HG03039 (cell line): Measurements from ENCODE around the gene DPH2.

Experiments
- ATAC-seq: cut with Tn5 transposase; IDR thresholded peaks from one replicate; pipeline ENCODE4 v1.9.1; 2021; ENCODE audit warnings: mild to moderate bottlenecking, moderate library complexity; ENCODE audit not compliant: unreplicated experiment

Gene DPH2

DNA sequence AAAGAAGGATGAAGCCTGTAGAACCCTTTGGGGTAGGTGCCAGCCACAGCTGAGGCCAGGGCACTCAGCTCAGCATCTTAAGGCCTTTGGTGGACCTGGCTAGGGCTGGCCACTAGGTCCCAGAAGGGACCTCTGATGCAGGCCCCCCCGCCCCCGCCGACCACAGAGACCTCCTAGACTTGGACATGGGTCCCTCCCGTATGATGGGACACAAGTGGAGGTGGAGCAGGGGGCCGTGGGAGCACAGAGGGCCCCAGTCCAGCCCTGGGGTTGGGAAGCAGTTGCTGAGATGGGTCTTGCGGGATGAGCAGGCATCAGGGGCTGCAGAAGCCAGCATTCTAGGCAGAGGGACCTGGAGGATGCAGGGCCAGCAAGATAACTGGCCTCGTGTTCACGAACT is 12.4 kb downstream of the DPH2 start:
- no peak for ATAC-seq

DNA sequence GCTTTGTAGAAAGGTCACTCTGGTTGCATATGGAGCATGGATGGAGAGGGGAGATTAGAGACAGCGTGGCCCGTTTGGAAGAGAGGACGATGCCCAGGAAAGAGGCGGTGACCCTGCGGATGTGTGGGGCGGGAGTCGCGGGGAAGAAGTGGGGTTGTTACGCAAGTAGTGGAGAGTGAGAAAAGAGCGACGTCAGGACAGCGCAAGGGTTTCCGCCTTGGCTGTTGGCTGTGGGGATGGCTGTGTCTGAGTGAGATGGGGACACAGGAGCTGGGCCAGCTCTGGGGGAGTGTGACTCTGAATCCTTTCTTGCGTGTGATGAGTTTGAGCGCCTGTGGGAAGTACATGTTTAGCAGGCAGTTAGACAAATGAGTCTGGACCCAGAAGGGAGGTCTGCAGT is 13.0 kb downstream of the DPH2 start:
- ATAC-seq: no peak

DNA sequence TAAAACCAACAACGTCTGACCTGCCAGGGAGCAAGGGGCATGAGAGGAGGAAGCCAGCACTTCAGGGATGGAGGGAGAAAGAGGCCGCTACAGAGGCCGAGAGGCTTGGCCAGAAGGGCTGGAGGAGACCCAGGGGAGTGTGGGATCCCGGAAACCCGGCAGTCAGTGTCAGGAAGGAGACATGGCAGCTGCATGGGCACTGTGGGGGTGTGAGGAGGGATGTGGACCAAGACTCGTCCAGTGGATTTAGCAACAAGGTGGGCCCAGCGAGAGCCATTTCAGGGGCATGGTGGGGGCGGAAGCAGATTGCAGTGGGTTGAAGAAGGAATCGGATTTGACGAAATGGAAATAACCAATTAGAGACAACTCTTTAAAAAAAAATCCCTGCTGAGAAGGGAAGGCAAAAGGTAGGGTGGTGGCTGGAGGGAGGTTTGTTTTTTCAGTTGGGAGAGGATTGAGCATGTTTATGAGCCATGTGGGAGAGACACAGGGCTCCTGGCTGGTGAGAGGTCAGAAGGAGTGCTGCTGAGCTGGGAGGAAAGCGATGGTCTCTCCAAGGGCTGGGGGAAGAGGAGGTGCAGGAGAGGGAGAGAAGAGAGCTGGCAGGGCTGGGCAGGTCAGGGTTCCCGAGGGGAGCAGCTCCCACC is 13.6 kb downstream of the DPH2 start:
- ATAC-seq: no peak

DNA sequence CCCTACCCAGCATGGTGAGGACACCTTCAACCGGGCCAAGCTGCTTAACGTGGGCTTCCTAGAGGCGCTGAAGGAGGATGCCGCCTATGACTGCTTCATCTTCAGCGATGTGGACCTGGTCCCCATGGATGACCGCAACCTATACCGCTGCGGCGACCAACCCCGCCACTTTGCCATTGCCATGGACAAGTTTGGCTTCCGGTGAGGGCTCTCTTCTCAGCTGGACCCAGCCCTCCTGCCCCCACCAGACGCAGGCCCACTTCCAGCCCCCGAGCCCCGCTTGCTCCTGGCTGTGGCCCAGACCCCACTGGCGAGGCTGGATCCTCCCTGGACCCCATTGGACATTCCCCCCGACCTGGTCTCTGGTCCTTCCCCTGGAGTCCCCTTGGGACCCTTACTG is 15.0 kb downstream of the DPH2 start:
- no peak for ATAC-seq

DNA sequence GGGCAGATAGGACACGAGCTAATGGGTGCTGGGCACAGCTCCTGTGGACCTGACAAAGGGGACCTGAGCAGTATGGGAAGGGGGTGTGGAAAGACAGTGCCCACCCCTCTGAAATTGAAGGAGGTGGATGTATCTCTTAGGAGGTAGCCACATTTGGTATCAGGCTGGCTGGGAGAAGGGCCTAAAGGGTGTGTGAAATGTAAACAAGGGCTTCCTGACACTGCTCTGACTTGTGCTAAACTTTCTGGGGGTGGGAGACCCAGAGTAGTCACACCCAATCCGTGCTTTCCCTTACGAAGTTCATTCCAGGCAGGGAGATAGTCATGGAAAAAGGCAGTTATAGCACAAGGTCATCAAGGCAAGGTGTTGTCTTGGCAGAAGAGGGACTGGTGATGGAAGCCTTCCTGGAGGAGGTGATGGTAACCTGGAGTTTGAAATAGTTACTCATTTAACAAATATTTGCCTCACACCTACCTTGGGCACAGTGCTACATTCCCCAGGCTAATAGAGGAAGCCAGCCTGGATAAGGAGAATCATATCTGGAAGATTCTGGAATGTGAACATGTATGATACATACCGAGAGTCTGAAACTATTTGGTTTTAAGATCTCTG is 16.3 kb downstream of the DPH2 start:
- no peak for ATAC-seq

DNA sequence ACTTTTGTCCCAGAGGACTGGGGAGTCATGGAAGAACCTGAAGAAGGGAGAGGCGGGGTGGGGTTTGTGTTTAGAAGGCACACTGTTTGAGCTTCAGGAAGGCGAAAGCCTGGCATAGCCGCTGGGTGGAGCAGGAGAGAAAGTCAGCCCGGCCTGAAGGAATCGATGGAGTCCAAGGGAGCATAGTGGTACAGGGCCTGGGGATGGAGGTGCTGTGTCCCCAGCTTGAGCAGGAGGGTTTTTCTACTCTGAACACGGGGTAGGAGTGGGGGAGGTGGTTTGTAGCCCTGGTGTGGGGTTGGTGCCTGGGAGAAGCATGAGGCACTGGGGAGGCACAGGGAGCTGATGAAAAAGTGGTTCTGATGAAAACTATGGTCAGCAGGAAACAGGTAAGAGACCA is 16.9 kb downstream of the DPH2 start:
- no peak for ATAC-seq

DNA sequence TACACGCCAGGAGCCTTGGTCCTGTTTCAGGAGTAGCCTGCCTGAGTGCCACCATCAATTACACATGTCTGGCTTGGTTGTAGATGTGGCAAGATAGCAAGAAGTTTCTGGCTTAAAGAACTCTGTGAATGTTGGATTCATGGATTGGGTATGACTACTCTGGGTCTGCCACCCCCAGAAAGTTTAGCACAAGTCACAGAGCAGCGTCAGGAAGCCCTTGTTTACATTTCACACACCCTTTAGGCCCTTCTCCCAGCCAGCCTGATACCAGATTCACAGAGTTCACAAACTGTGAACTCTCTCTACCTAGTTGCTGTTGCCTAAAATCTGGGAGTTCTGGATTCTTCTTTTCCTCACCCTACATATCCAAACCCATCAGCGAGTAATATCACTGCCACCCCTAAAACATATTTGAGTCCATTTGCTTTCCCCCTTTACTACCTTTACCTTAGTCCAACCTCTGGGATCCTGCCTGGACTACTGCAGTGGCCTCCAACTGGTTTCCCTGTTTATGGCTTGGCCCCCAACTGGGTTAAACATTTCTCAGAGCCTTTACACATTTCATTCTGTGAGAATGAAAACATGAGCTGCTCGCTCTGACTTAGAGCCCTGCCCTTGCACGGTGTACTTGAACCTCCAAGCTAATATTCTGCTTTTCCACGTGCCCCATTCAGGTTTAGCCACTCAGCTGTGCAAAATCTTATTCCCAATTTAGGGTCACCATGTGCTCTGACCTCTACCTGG is 17.5 kb downstream of the DPH2 start:
- no peak for ATAC-seq

DNA sequence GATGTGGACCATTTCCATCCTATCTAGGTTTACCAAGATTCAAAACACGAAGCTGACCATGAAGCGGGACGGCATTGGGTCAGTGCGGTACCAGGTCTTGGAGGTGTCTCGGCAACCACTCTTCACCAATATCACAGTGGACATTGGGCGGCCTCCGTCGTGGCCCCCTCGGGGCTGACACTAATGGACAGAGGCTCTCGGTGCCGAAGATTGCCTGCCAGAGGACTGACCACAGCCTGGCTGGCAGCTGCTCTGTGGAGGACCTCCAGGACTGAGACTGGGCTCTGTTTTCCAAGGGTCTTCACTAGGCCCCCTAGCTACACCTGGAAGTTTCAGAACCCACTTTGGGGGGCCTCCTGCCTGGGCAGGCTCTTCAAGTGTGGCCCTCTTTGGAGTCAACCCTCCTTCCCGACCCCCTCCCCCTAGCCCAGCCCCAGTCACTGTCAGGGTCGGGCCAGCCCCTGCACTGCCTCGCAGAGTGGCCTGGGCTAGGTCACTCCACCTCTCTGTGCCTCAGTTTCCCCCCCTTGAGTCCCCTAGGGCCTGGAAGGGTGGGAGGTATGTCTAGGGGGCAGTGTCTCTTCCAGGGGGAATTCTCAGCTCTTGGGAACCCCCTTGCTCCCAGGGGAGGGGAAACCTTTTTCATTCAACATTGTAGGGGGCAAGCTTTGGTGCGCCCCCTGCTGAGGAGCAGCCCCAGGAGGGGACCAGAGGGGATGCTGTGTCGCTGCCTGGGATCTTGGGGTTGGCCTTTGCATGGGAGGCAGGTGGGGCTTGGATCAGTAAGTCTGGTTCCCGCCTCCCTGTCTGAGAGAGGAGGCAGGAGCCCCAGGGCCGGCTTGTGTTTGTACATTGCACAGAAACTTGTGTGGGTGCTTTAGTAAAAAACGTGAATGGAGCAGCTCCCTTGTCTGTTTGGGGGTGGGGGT is 20.7 kb downstream of the DPH2 start:
- no peak for ATAC-seq

DNA sequence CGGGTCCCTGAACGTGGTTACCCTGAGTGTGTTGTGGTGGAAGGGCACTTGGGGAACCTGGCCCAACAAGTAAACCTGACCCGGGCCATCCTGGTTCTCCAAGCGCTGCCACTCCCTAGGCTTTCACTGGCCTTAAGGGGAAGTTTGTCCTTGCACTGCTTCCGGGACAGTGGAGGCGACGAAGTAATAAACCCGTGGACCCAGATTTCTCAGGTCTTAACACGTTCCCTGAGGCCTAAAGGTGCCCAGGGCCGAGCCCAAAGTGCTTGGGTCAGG is 21.3 kb downstream of the DPH2 start:
- ATAC-seq: no peak

DNA sequence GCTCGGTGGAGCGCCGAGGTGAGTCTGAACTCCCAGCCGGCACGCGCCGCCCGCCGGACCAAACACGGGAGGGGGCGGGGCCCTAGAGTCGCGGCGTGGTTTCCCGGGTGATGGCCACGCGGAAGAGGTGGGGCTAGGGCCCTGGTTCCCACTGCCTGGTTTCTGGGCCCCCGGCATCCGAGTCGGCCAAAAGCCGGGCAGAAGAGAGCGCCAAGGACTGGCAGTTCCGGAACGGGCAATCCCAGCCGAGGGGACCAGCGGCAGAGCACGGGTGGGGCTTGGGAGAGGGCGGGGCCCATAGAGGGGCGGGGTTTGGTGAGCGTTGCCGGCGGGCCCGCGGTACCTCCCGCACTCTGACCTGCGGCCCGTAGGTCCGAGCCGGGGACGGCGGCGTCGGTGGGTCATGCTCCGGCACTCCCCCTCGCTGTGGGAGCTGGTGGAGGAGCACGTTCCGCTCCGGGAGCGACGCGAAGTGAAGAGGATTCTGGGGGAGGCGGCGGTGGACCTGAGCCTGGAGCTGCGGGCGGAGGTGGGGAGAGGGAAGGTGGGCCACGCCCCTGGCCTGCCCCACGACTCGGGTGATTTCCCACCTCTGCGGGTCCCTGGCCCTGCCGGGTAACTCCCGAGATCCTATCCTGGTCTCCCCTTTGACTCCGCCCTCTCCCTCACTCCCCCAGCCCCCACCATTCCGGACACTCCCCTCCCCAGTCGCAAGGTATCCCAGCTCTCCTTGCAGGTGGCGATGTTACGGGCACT is 21.8 kb downstream of the DPH2 start, which contains the start of gene CCDC24:
Gene CCDC24, plus strand, starts transcription at position 124 of the 756 bp plus-strand sequence. Its CDS starts 280 bp downstream, at position 404.
- peak; percentile 59 for ATAC-seq

DNA sequence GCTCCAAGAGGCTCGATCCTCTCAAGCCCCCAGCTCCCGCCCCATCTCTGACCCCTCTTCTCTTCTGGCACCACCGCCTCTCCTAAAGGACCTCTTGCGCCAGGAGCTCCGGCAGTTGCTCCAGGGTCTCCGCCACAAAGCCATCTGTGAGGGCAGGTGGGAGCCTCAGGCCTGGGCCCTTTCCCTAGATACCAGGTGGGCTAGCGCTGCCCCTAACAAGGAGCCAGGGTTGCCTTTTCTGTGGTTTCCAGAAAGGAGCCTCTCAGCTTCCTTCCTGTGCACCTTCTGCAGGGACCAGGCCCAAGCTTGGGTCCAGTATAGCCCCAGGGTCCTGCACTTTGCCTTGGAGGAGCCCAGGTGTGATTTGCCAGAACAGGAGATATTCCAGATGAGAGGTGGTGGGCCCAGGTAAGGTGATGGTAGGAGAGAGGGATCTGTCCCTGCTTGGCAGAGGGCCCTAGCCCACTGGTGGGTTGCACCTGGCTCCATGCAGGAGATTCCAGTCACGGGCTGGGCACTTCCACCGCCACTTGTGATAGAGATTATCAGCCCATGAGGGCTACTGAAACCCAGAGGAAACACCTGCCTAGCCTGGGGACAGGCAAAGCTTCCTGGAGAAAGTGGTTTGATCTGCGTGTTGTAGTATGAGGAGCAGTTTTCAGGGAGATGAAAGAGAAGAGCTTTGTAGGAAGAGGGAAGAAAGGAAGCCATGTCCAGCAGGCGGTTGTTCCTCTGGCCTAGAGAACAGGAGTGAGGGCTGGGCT is 22.6 kb downstream of the DPH2 start:
- ATAC-seq: no peak

DNA sequence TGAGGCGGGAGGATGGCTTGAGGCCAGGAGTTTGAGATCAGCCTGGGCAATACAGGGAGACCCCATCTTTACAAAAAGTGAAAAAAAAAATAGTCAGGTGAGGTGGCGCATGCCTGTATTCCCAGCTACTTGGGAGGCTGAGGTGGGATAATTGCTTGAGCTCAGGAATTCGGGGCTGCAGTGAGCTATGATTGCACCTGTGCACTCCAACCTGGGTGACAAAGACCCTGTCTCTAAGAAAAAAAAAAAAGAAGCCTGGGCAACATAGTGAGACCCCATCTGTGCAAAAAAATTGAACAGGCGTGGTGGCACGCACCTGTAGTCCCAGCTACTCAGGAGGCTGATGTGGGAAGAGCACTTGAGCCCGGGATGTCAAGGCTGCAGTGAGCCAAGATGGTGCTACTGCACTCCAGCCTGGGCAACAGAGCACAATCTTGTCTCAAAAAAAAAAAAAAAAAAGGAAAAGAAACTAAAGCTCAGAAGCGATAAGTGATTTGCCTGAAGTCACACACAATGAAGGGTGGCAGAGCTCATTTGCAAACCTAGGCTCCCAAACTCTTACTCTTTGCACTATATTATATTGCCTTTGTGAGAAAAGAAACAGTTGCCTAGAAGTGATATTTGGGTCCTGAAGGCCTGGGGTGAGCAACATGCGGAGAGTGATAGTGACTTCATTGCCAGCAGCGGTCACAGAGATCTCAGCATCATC is 23.6 kb downstream of the DPH2 start:
- ATAC-seq: no peak

DNA sequence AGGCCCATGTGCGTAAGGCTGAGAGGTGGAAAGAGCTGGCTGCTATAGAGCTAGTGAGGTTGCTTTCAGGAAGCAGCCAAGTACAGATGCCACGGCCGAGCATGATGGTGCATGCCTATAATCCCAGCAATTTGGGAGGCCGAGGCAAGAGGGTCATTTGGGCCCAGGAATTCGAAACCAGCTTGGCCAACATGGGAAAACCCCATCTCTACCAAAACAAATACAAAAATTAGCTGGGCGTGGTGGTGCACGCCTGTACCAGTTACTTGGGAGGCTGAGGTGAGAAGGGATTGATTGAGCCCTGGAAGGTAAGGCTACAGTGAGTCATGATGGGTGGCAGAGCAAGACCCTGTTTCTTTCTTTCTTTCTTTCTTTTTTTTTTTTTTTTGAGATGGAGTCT is 24.3 kb downstream of the DPH2 start:
- ATAC-seq: no peak

DNA sequence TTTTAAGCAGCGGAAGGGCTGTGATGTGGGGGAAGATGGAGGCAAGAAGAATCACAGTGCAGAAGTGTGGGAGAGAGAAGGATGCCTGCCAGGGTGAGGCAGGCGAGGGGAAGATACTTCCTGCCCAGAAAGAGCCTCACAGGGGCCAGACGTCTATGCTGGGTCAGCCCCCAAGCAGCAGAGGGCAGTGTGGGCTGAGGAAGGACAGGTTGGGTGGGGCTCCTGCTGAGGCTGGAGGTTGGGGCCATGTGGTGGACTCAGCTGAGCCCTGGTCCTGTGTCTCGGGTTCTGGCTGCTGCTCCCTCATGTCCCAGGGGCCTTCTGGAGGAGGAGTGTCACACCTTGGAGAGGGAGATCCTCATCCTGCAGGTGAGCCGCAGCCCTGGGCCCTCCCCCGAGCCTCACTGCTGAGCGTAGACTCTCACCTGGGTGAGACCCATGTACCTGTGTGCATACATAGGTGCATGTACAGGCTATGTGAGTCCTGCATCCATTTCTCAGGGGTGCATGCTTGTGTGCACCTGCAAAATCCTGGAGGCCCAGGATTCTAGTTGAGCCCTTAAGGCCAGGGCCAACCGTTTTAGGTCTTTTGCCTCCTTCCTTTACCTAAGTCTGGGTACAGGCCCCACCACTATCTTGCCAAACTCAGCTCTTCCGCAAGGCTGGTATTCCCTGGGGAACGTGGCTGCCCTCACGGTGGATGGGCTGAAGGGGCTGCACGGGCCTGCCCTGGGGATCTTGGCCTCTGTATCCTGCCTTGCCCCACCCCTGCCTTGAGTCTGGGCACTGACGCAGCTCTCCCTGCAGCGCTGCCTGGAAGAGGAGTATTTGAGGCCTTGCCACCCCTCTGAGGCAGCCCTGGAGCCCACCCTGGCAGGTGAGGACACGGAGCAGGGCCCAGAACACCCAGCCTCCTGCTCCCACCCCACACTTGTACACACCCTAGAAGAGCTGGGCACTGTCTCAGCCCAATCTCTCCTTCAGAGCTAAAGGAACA is 25.3 kb downstream of the DPH2 start:
- ATAC-seq: no peak

DNA sequence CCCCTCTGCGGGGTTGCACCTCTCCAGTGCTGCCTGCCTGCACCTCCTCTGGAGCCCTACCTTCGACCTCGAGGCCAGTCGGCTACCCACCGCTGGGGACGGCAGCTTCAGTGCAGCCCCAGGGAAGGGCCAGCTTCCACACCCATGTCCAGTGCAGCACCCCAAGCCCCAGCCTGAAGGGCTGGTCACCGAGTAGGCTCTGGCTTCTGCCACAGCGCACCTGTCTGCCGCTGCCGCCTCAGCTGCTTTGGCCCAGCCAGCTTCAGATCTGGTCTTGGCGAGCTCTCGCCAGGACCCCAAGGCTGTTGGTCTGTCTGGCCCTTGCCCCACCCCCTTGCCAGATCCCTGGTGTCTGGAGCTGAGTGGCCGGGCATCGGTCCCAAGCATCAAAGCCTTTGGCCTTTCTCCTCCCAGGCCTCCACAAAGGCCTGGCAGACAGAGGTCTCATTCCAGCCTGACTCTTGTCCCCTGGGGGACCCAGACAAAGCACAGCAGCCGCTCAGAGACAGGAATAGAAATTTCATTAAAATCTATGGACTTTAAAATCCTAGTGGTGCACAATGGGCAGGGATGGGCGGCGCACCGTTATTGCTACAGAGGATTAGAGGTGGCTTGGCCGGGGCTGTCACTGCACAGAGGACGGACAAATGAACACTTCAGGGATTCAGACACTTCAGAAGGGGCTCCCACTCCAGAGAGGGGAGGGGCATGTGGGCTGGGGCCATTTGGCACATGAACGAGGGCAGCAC is 26.3 kb downstream of the DPH2 start:
- ATAC-seq: no peak

DNA sequence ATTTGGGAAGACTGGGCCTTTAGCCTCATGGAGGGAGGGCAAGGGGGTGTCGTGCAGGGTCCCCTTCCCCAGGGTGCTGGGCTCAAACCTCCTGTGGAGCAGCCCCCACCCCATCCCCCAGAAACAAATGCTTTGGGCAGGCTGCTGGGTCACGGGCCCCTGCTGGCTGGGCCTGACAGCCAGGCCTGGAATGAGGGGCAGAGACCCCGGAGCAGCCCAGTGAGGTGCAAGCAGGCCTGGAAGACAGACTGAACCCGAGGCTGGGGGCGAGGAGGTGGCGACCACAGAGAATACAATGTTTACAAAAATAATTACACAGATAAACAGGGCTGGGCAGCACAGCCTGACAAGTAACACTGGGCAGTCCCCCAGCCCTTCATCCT is 26.9 kb downstream of the DPH2 start:
- no peak for ATAC-seq

DNA sequence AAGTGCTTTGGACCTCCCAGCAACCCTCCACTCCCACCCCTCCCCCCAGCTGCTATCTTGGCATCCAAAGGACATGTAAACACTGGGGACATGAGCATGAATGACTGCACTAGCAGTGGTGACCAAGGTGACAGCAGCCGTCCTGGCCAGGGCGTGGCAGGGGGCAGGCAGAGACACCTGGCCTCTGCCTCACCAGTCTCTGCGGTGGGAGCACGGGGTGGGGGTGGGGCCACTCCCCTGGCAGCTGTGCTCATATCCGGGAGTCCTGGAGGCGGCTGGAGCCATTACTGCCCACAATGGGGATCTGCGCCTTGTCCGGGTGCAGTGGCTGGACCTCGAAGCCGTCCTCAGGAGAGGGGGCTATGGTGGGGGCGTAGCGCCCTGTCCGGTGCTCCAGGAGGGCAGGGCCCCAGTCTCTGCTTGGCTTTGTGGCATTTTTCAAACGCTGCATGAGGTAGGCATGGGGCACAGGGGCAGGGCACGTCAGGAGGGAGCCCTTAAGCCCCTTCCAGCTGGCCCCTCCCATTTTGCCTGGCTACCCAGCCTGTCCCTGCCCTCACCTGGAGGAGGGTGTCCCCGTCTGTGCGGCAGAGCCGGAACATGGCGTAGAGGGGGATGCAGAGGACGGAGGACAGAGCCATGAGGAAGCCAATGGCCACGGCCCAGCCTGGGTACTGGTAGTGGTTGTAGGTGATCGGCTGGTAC is 27.6 kb downstream of the DPH2 start:
- ATAC-seq: no peak
